AG10803 (cell line): ENCODE measurements around the gene COL23A1.

ENCODE experiments used
- DNase-seq: peaks from one replicate; pipeline ENCODE4 v3.0.0; 2010; ENCODE audit warnings: low read depth
- H3K4me3 ChIP-seq: 2 replicates; pipeline ENCODE4 v1.5.1; 2011; ENCODE audit warnings: mild to moderate bottlenecking, low read length, control low read depth
- CTCF ChIP-seq: conservative IDR thresholded peaks from 2 replicates; pipeline ENCODE4 v1.5.1; 2011; ENCODE audit warnings: mild to moderate bottlenecking, low read length, control low read depth, inconsistent platforms

Gene COL23A1

GRCh38 chr5:178286226-178287090 lies 303.7 kb downstream of the COL23A1 start:
- TF ChIP-seq CTCF: no peak
- DNase-seq: no peak
- no peak overlapping the region for H3K4me3 ChIP-seq

GRCh38 chr5:178285399-178286225 lies 304.6 kb downstream of the COL23A1 start:
- DNase-seq: no peak
- H3K4me3 ChIP-seq: no peak overlapping the region
- TF ChIP-seq CTCF: no peak

- H3K4me3 ChIP-seq: no peak overlapping the region
- no peak for TF ChIP-seq CTCF
- DNase-seq: no peak
Observed at GRCh38 chr5:178284996-178285395, 305.2 kb downstream of the COL23A1 start.

GRCh38 chr5:178284093-178284675 lies 306.0 kb downstream of the COL23A1 start:
- peak; percentile 57 for TF ChIP-seq CTCF
- no peak for DNase-seq

GRCh38 chr5:178283520-178283919 lies 306.7 kb downstream of the COL23A1 start:
- no peak overlapping the region for H3K4me3 ChIP-seq
- no peak for TF ChIP-seq CTCF
- no peak for DNase-seq

More at GRCh38 chr5:178284093-178284675, 306.0 kb downstream of the COL23A1 start:
- H3K4me3 ChIP-seq: no peak overlapping the region

GRCh38 chr5:178282391-178282790 lies 307.8 kb downstream of the COL23A1 start:
- no peak for DNase-seq
- TF ChIP-seq CTCF: no peak
- H3K4me3 ChIP-seq: no peak overlapping the region
